ENCODE results near the gene CSMD2.
"Not testable (repeated sequence)": the region's sequence is repeated elsewhere in the genome, so short reads cannot be mapped to it uniquely, and the experiment has no call there.

The CSMD2 gene

GRCh38 chr1:34049994-34050393, 115.0 kb downstream of the CSMD2 start:
- no peak for DNase-seq

GRCh38 chr1:34049477-34049876, 115.6 kb downstream of the CSMD2 start:
- no peak for DNase-seq

- DNase-seq: no peak
These were observed 127.2 kb downstream of the CSMD2 start for GRCh38 chr1:34037856-34038255.

GRCh38 chr1:34037109-34037508, 127.9 kb downstream of the CSMD2 start:
- no peak for DNase-seq

GRCh38 chr1:34034036-34034435, 131.0 kb downstream of the CSMD2 start:
- DNase-seq: no peak

GRCh38 chr1:34029954-34030353, 135.1 kb downstream of the CSMD2 start:
- no peak for DNase-seq

GRCh38 chr1:34029515-34029914, 135.5 kb downstream of the CSMD2 start:
- DNase-seq: no peak

GRCh38 chr1:34028381-34029055, 136.5 kb downstream of the CSMD2 start:
- no peak for DNase-seq

GRCh38 chr1:34025675-34026074, 139.4 kb downstream of the CSMD2 start:
- no peak for DNase-seq

GRCh38 chr1:34024485-34024884, 140.5 kb downstream of the CSMD2 start:
- no peak for DNase-seq

- no peak for DNase-seq
These were observed 145.1 kb downstream of the CSMD2 start for GRCh38 chr1:34019741-34020552.

GRCh38 chr1:34018285-34018684, 146.7 kb downstream of the CSMD2 start:
- no peak for DNase-seq

- not testable (repeated sequence) for DNase-seq
These were observed 148.7 kb downstream of the CSMD2 start for GRCh38 chr1:34016281-34016680.

GRCh38 chr1:34013958-34014737, 150.9 kb downstream of the CSMD2 start:
- DNase-seq: no peak

- no peak for DNase-seq
These were observed 151.9 kb downstream of the CSMD2 start for GRCh38 chr1:34013136-34013535.

- DNase-seq: no peak
These were observed 155.6 kb downstream of the CSMD2 start for GRCh38 chr1:34009340-34009985.

GRCh38 chr1:34007760-34008159, 157.3 kb downstream of the CSMD2 start:
- DNase-seq: no peak

- DNase-seq: no peak
These were observed 159.7 kb downstream of the CSMD2 start for GRCh38 chr1:34005309-34005708.

- no peak for DNase-seq
These were observed 162.2 kb downstream of the CSMD2 start for GRCh38 chr1:34002810-34003209.

GRCh38 chr1:33997127-33998036, 167.6 kb downstream of the CSMD2 start:
- no peak for DNase-seq

- DNase-seq: no peak
These were observed 168.7 kb downstream of the CSMD2 start for GRCh38 chr1:33996281-33996680.

- DNase-seq: no peak
These were observed 171.7 kb downstream of the CSMD2 start for GRCh38 chr1:33993301-33993700.
